Neural crest cell (in vitro differentiated cells): ENCODE measurements around the gene RIT2. TPM values are rescaled to one million over a fixed set of nuclear protein-coding genes. Genes with fewer than 3 reads are reported as not detected.

ENCODE experiments used
- DNase-seq: peaks from one replicate; pipeline ENCODE4 v3.0.0; 2021; ENCODE audit warnings: low read depth, mixed read lengths, low spot score
- H3K27ac Mint-ChIP-seq: one replicate; pipeline ENCODE4 v1.8.0; 2021; ENCODE audit warnings: mild to moderate bottlenecking, mixed read lengths; ENCODE audit not compliant: unreplicated experiment
- H3K27me3 Mint-ChIP-seq: 2 replicates; pipeline ENCODE4 v1.8.0; 2021; ENCODE audit warnings: low read depth, mild to moderate bottlenecking, mixed read lengths
- H3K36me3 Mint-ChIP-seq: 2 replicates; pipeline ENCODE4 v1.8.0; 2021; ENCODE audit warnings: low read depth, mild to moderate bottlenecking, mixed read lengths
- H3K4me1 Mint-ChIP-seq: 2 replicates; pipeline ENCODE4 v1.8.0; 2021; ENCODE audit warnings: mixed read lengths
- H3K4me3 Mint-ChIP-seq: one replicate; pipeline ENCODE4 v1.8.0; 2021; ENCODE audit warnings: mild to moderate bottlenecking, mixed read lengths
- H3K9me3 Mint-ChIP-seq: 2 replicates; pipeline ENCODE4 v1.8.0; 2021; ENCODE audit warnings: mixed read lengths
- total RNA-seq: library from RNA; stranded (reverse); gene quantifications from 2 replicates; pipeline ENCODE4 v1.2.1, GENCODE V29; 2021
- TF ChIP-seq, protein P1 (sequence below): fragments of 200-600 bp; sonication (generic); conservative IDR thresholded peaks from 2 replicates; pipeline ENCODE4 v1.5.0; 2021; ENCODE audit warnings: antibody characterized with exemption, mild to moderate bottlenecking

The RIT2 gene
- total RNA-seq, 1 donor from 2014 or later = not detected

DNA sequence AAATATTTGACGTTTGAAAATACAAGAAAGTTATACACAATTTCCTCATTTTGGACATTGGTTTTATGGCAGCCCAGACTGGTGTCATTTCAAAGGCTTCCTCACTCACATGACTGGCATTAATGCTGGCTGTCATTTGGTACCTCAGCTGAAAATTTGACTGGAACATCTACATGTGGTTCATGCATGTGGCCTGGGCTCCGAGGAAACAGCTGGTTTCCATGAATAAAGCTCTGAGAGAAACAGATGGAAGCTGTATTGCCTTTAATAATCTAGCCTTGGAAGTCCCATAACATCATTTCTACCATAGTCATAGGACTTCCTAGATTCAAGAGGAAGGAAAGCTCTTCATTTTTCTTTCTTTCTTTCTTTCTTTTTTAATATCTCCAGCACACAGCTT lies 42.9 kb upstream of the RIT2 start:
- DNase-seq = no peak
- TF ChIP-seq, protein P1, sequence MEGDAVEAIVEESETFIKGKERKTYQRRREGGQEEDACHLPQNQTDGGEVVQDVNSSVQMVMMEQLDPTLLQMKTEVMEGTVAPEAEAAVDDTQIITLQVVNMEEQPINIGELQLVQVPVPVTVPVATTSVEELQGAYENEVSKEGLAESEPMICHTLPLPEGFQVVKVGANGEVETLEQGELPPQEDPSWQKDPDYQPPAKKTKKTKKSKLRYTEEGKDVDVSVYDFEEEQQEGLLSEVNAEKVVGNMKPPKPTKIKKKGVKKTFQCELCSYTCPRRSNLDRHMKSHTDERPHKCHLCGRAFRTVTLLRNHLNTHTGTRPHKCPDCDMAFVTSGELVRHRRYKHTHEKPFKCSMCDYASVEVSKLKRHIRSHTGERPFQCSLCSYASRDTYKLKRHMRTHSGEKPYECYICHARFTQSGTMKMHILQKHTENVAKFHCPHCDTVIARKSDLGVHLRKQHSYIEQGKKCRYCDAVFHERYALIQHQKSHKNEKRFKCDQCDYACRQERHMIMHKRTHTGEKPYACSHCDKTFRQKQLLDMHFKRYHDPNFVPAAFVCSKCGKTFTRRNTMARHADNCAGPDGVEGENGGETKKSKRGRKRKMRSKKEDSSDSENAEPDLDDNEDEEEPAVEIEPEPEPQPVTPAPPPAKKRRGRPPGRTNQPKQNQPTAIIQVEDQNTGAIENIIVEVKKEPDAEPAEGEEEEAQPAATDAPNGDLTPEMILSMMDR = no peak
- no peaks in the 10 kb centered on the region for H3K27me3 Mint-ChIP-seq
- no peaks in the 10 kb centered on the region for H3K4me1 Mint-ChIP-seq
- no peak overlapping the region for H3K27ac Mint-ChIP-seq
- H3K4me3 Mint-ChIP-seq = no peak overlapping the region
- H3K36me3 Mint-ChIP-seq = no peaks in the 10 kb centered on the region
- H3K9me3 Mint-ChIP-seq = peaks cover 4% of the 10 kb centered on the region

DNA sequence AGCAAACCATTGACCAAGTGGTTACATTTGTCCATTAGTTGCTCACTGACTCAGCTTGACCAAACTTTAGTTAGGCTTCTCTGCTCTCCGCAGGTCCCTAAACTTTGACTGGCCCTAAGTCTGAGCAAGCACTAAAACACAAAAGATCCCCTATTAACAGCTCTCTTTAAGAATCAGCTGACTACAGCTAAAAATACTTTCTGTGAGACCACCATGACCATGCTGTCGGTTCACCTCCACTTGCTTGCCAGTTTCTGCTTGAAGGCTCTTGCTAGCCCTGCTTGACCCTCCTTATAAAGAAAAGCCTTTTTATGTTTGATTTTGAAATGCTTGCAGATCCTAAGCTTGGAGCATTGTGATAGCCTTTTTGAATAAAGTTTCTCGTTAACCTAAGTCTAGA lies 40.4 kb upstream of the RIT2 start:
- Mint-ChIP-seq H3K9me3 (no peaks in the 10 kb centered on the region), H3K4me3 (no peak overlapping the region)

DNA sequence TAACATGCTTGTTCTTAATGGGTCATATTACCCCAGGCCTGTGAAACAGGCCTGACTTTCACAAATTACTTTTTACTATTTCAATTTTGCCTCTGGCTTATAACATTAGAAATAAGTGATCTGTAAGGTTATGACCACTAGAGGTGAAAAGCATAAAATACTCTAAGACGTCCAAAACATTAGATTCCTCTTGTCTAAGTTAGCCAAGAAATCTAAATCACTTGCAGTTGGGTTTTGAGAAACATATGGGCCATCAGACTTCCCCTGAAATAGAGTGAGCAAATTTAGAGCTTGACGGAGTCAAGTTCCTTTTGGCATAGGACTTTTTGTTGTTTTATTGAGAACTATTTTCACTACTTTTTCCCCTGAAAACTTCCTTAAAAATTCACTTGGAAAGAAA lies 32.7 kb upstream of the RIT2 start:
- H3K4me1 Mint-ChIP-seq = no peaks in the 10 kb centered on the region
- H3K27ac Mint-ChIP-seq = no peak overlapping the region
- no peaks in the 10 kb centered on the region for H3K36me3 Mint-ChIP-seq
- no peak for DNase-seq
- TF ChIP-seq, protein P1 = no peak
- H3K27me3 Mint-ChIP-seq = no peaks in the 10 kb centered on the region
- H3K4me3 Mint-ChIP-seq = no peak overlapping the region
- peaks cover 2% of the 10 kb centered on the region for H3K9me3 Mint-ChIP-seq

More for the DNA sequence above, 40.4 kb upstream of the RIT2 start:
- no peaks in the 10 kb centered on the region for H3K27me3 Mint-ChIP-seq
- no peak for DNase-seq
- H3K27ac Mint-ChIP-seq = no peak overlapping the region
- H3K4me1 Mint-ChIP-seq = no peaks in the 10 kb centered on the region
- TF ChIP-seq, protein P1 = no peak
- H3K36me3 Mint-ChIP-seq = no peaks in the 10 kb centered on the region

DNA sequence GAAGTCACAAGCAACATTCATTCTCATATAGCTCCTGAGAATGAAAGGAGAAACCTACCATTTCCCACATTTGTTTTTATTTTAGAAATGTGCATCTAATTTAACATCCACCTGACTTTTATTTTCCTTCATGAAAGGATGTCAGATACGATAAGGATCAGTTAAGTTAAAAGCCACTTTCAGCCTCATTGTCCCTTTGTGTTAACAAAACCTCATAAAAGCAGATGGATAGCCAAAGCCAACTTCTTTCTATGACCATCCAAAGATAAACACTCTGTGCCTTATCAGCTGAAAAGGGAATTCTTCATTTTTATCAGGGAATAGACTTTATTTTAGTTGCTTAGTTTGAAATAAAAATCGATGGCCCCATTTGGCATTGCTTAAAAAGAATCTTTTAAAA lies 25.7 kb upstream of the RIT2 start:
- peaks cover 6% of the 10 kb centered on the region for H3K9me3 Mint-ChIP-seq
- TF ChIP-seq, protein P1 = no peak
- H3K4me1 Mint-ChIP-seq = no peaks in the 10 kb centered on the region
- H3K4me3 Mint-ChIP-seq = no peak overlapping the region
- H3K27me3 Mint-ChIP-seq = no peaks in the 10 kb centered on the region
- no peaks in the 10 kb centered on the region for H3K36me3 Mint-ChIP-seq
- no peak for DNase-seq
- no peak overlapping the region for H3K27ac Mint-ChIP-seq

DNA sequence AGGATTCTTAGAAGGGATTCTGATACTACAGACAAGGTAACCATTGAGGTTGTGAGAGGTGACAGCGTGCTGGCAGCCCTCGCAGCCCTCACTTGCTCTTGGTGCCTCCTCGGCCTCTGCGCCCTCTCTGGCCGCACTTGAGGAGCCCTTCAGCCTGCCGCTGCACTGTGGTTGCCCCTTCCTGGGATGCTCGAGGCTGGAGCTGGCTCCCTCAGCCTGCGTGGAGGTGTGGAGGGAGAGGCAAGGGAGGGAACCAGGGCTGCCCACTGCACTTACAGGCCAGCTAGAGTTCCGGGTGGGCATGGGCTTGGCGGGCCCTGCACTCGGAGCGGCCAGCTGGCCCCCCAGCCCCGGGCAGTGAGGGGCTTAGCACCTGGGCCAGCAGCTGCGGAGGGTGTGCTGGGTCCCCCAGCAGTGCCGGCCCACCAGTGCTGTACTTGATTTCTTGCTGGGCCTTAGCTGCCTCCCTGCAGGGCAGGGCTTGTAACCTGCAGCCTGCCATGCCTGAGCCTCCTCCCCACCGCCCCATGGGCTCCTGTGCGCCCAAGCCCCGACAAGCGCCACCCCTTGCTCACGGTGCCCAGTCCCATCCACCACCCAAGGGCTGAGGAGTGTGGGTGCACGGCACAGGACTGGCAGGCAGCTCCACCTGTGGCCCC lies 23.9 kb upstream of the RIT2 start:
- TF ChIP-seq, protein P1 = no peak
- Mint-ChIP-seq H3K27ac (no peak overlapping the region), H3K27me3 (no peaks in the 10 kb centered on the region), H3K9me3 (peaks cover 7% of the 10 kb centered on the region), H3K4me3 (no peak overlapping the region), H3K4me1 (no peaks in the 10 kb centered on the region), H3K36me3 (no peaks in the 10 kb centered on the region)
- DNase-seq = no peak
